GM18873 (cell line): ENCODE results near the gene RXFP3.
A peak's percentile ranks its signal among the peaks of the same experiment; 100 is the strongest.
"Not testable (repeated sequence)": the region's sequence is repeated elsewhere in the genome, so short reads cannot be mapped to it uniquely, and the experiment has no call there.

Experiments used
- ATAC-seq: cut with Tn5 transposase; IDR thresholded peaks from one replicate; pipeline ENCODE4 v1.9.1; 2021; ENCODE audit warnings: mild to moderate bottlenecking, moderate library complexity, moderate number of reproducible peaks; ENCODE audit not compliant: unreplicated experiment, low FRiP score

RXFP3 gene

GRCh38 chr5:33933723-33934169 lies 2.4 kb upstream of the RXFP3 start:
- ATAC-seq = peak; percentile 84

GRCh38 chr5:33934176-33934575 lies 2.0 kb upstream of the RXFP3 start:
- ATAC-seq = no peak

- no peak for ATAC-seq
Measured at GRCh38 chr5:33936004-33936380, 194 bp upstream of the RXFP3 start.

GRCh38 chr5:33937017-33937706 lies 976 bp downstream of the RXFP3 start:
- no peak for ATAC-seq

GRCh38 chr5:33937707-33938506 lies 1.7 kb downstream of the RXFP3 start:
- no peak for ATAC-seq

- no peak for ATAC-seq
Measured at GRCh38 chr5:33938507-33938796, 2.3 kb downstream of the RXFP3 start.

GRCh38 chr5:33938881-33939280 lies 2.7 kb downstream of the RXFP3 start:
- no peak for ATAC-seq

- no peak for ATAC-seq
Measured at GRCh38 chr5:33939556-33940262, 3.5 kb downstream of the RXFP3 start.

- no peak for ATAC-seq
Measured at GRCh38 chr5:33941090-33941489, 4.9 kb downstream of the RXFP3 start.

GRCh38 chr5:33944543-33945132 lies 8.5 kb downstream of the RXFP3 start:
- no peak for ATAC-seq

- not testable (repeated sequence) for ATAC-seq
Measured at GRCh38 chr5:33952175-33952574, 16.0 kb downstream of the RXFP3 start.

- ATAC-seq = no peak
Measured at GRCh38 chr5:33957577-33958150, 21.5 kb downstream of the RXFP3 start.

- no peak for ATAC-seq
Measured at GRCh38 chr5:33958176-33958575, 22.0 kb downstream of the RXFP3 start.

GRCh38 chr5:33964132-33964700 lies 28.0 kb downstream of the RXFP3 start:
- ATAC-seq = no peak

- no peak for ATAC-seq
Measured at GRCh38 chr5:33966805-33967204, 30.6 kb downstream of the RXFP3 start.

- no peak for ATAC-seq
Measured at GRCh38 chr5:33968211-33969005, 32.2 kb downstream of the RXFP3 start.

- no peak for ATAC-seq
Measured at GRCh38 chr5:33969572-33970452, 33.6 kb downstream of the RXFP3 start.

GRCh38 chr5:33973271-33973670 lies 37.1 kb downstream of the RXFP3 start:
- no peak for ATAC-seq

- ATAC-seq = no peak
Measured at GRCh38 chr5:33975852-33976251, 39.7 kb downstream of the RXFP3 start.
